Measurements from ENCODE around the gene SNX8.
A peak's percentile ranks its signal among the peaks of the same experiment; 100 is the strongest.

Gene SNX8

DNA sequence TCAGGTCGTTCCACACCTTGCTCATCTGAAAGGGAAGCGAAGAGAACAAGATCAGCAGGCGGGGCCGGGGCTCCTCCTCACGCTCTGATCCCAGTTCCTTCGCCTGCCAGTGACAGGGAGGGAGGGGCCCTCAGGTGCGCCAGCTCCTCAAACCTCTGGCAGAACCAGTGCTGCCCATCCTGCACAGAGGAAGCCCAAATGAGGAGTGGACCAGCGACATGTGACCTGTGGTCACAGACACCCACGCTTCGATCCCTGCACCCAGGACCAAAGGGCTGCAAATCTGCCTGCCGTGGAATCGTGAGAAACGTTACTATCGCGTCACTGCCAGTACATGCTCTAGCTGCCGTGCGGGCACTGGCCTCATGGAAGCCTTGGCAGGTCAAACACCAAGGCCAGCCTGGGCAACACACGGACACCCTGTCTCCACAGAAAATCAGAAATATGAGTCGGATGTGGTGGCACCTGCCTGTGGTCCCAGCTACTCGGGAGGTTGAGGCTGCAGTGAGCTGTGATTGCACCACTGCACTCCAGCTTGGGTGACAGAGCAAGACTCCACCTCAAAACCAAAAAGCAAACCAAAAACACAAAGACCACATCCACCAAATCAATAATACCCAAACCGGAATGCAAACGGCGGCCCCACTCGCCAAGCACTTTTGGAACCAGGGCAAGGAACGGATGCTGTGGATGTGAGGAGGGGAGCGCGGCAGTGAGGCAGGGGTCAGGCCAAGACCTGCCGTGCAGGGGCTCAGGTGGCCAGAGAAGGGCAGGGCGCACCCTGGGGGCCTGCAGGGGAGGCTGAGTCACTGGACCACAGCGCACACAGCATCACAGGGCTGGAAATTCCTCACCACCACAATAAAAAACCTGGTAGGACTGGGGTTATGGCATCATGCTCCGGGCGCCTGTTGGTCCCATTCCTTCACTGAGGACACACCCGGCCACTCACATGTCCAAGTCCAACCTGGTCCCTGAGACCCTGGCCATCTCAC lies 58.8 kb downstream of the SNX8 start:
- H3K4me1 Mint-ChIP-seq (ENCODE audit: low read depth), result peaks cover 3% of the 10 kb centered on the region
- no peak overlapping the region for H3K27ac Mint-ChIP-seq
- no peaks in the 10 kb centered on the region for H3K27me3 Mint-ChIP-seq (ENCODE audit: low read depth)
- H3K36me3 Mint-ChIP-seq (ENCODE audit: low read depth), result no peaks in the 10 kb centered on the region
- H3K9me3 Mint-ChIP-seq, result no peaks in the 10 kb centered on the region
- H3K4me3 Mint-ChIP-seq, result no peak overlapping the region

- no peaks in the 10 kb centered on the region for H3K27me3 Mint-ChIP-seq (ENCODE audit: low read depth)
- peaks cover 4% of the 10 kb centered on the region for H3K4me1 Mint-ChIP-seq (ENCODE audit: low read depth)
- H3K9me3 Mint-ChIP-seq, result no peaks in the 10 kb centered on the region
- no peak overlapping the region for H3K27ac Mint-ChIP-seq
- H3K36me3 Mint-ChIP-seq (ENCODE audit: low read depth), result no peaks in the 10 kb centered on the region
- H3K4me3 Mint-ChIP-seq, result no peak overlapping the region
These were observed 59.7 kb downstream of the SNX8 start for GRCh38 chr7:2254429-2255144.

DNA sequence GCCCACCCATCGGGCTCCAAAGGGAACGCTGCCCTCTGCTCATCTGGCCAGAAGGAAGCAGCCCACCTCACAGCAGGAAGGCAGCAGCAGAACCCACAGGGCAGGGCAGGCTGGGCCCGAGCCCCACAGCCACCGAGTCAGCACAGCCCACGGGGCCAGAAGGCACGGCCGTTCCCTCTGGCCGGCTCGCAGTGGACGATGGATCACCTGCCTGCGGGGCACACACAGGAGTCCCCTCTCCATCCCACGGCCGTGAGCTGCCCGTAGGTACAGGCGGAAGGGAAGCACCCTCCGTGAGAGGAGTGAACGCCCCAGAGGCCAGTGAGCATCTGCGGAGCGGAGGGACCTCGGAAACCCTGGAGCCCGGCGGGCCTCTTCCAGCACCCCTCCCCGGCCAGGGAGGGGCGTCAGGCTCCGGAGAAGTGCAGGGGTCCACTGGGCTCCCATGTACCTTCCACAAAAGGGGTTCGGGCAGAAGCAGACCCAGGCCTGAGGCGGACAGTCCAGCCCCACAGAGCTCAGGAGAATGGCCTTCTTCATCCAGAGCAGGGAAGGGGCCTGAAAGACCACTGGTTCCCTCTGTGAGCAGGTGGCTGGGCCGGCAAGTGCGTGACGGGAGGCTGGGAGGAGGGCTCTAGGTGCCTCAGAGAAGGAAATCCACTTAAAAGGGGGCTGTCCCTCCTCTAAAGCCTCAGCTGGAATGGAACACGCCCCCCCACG lies 60.6 kb downstream of the SNX8 start:
- Mint-ChIP-seq H3K4me1 (ENCODE audit: low read depth) (peaks cover 12% of the 10 kb centered on the region), H3K36me3 (ENCODE audit: low read depth) (peaks cover 4% of the 10 kb centered on the region), H3K4me3 (no peak overlapping the region), H3K27ac (no peak overlapping the region), H3K27me3 (ENCODE audit: low read depth) (no peaks in the 10 kb centered on the region), H3K9me3 (no peaks in the 10 kb centered on the region)

DNA sequence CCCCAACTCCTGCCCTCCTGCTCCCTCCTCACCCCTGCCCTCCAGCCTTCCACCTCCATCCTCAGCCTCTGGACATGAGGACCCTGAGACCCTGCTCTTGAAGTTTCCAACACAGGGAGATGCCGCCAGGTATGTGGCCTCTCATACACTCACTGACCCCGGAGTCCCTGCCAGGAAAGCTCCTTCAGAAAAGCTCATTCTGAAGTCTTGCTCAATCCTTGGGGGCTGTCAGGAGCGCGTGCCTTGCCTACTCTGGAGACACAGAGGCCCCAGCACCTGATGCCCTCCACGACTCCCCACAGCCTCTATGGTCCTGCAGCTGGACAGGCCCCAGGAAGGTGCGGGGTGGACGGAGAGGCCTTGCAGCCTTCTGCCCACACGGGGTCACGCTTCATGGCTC lies 61.2 kb downstream of the SNX8 start:
- H3K9me3 Mint-ChIP-seq, result no peaks in the 10 kb centered on the region
- H3K27ac Mint-ChIP-seq, result no peak overlapping the region
- no peak overlapping the region for H3K4me3 Mint-ChIP-seq
- peaks cover 16% of the 10 kb centered on the region for H3K4me1 Mint-ChIP-seq (ENCODE audit: low read depth)
- H3K27me3 Mint-ChIP-seq (ENCODE audit: low read depth), result no peaks in the 10 kb centered on the region
- peaks cover 4% of the 10 kb centered on the region for H3K36me3 Mint-ChIP-seq (ENCODE audit: low read depth)

- no peak overlapping the region for H3K4me3 Mint-ChIP-seq
- peaks cover 6% of the 10 kb centered on the region for H3K36me3 Mint-ChIP-seq (ENCODE audit: low read depth)
- H3K4me1 Mint-ChIP-seq (ENCODE audit: low read depth), result peaks cover 18% of the 10 kb centered on the region
- H3K27ac Mint-ChIP-seq, result no peak overlapping the region
- no peaks in the 10 kb centered on the region for H3K9me3 Mint-ChIP-seq
- no peaks in the 10 kb centered on the region for H3K27me3 Mint-ChIP-seq (ENCODE audit: low read depth)
These were observed 62.1 kb downstream of the SNX8 start for GRCh38 chr7:2251841-2252771.

- H3K4me1 Mint-ChIP-seq (ENCODE audit: low read depth), result peaks cover 18% of the 10 kb centered on the region
- no peak overlapping the region for H3K27ac Mint-ChIP-seq
- no peaks in the 10 kb centered on the region for H3K27me3 Mint-ChIP-seq (ENCODE audit: low read depth)
These were observed 62.9 kb downstream of the SNX8 start for GRCh38 chr7:2251381-2251780.

DNA sequence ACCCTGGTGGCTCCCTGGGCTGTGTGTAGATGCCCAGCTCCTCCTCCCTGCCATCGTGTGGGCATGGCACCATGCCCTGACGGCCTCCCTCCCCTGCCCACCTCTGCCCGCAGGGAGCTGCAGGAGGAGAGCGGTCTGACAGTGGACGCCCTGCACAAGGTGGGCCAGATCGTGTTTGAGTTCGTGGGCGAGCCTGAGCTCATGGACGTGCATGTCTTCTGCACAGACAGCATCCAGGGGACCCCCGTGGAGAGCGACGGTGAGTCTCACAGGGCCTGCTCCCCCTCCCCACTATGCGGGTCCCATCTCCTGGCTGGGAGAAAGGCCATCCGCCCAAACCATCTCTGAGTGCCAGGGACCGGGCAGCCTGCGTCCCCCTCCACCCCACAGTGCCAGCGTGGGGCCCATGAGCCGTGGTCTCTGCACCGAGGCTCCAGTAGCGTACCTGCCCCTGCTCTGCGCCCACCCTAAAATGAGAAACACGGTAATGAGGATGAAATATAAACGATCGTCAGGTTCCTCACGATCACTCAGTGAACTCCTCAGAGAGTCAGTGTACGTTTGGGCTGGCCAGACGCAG lies 64.4 kb downstream of the SNX8 start:
- peaks cover 19% of the 10 kb centered on the region for H3K4me1 Mint-ChIP-seq (ENCODE audit: low read depth)

More at GRCh38 chr7:2251381-2251780, 62.9 kb downstream of the SNX8 start:
- Mint-ChIP-seq H3K4me3 (no peak overlapping the region), H3K9me3 (no peaks in the 10 kb centered on the region), H3K36me3 (ENCODE audit: low read depth) (peaks cover 6% of the 10 kb centered on the region)

GRCh38 chr7:2248984-2249694 lies 65.1 kb downstream of the SNX8 start:
- Mint-ChIP-seq H3K4me1 (ENCODE audit: low read depth) (peaks cover 19% of the 10 kb centered on the region), H3K9me3 (no peaks in the 10 kb centered on the region), H3K4me3 (peak overlapping the region; percentile 70)

More for the DNA sequence above, 64.4 kb downstream of the SNX8 start:
- H3K4me3 Mint-ChIP-seq, result no peak overlapping the region
- H3K9me3 Mint-ChIP-seq, result no peaks in the 10 kb centered on the region
- H3K27me3 Mint-ChIP-seq (ENCODE audit: low read depth), result no peaks in the 10 kb centered on the region
- H3K36me3 Mint-ChIP-seq (ENCODE audit: low read depth), result peaks cover 6% of the 10 kb centered on the region
- no peak overlapping the region for H3K27ac Mint-ChIP-seq

GRCh38 chr7:2247141-2247995 lies 66.9 kb downstream of the SNX8 start:
- Mint-ChIP-seq H3K36me3 (ENCODE audit: low read depth) (peaks cover 6% of the 10 kb centered on the region), H3K4me1 (ENCODE audit: low read depth) (peaks cover 22% of the 10 kb centered on the region), H3K9me3 (no peaks in the 10 kb centered on the region), H3K27ac (no peak overlapping the region), H3K4me3 (no peak overlapping the region), H3K27me3 (ENCODE audit: low read depth) (no peaks in the 10 kb centered on the region)

More at GRCh38 chr7:2248984-2249694, 65.1 kb downstream of the SNX8 start:
- H3K27me3 Mint-ChIP-seq (ENCODE audit: low read depth), result no peaks in the 10 kb centered on the region
- H3K36me3 Mint-ChIP-seq (ENCODE audit: low read depth), result peaks cover 6% of the 10 kb centered on the region
- H3K27ac Mint-ChIP-seq, result peak overlapping the region; percentile 76

- H3K36me3 Mint-ChIP-seq (ENCODE audit: low read depth), result peaks cover 6% of the 10 kb centered on the region
- H3K4me3 Mint-ChIP-seq, result no peak overlapping the region
- peaks cover 22% of the 10 kb centered on the region for H3K4me1 Mint-ChIP-seq (ENCODE audit: low read depth)
- H3K9me3 Mint-ChIP-seq, result no peaks in the 10 kb centered on the region
- no peak overlapping the region for H3K27ac Mint-ChIP-seq
- H3K27me3 Mint-ChIP-seq (ENCODE audit: low read depth), result no peaks in the 10 kb centered on the region
These were observed 68.2 kb downstream of the SNX8 start for GRCh38 chr7:2245883-2246675.

- H3K9me3 Mint-ChIP-seq, result no peaks in the 10 kb centered on the region
- peaks cover 9% of the 10 kb centered on the region for H3K36me3 Mint-ChIP-seq (ENCODE audit: low read depth)
- H3K27me3 Mint-ChIP-seq (ENCODE audit: low read depth), result no peaks in the 10 kb centered on the region
- no peak overlapping the region for H3K27ac Mint-ChIP-seq
- peak overlapping the region; percentile 14 for H3K4me3 Mint-ChIP-seq
- peaks cover 20% of the 10 kb centered on the region for H3K4me1 Mint-ChIP-seq (ENCODE audit: low read depth)
These were observed 69.7 kb downstream of the SNX8 start for GRCh38 chr7:2244404-2244995.

Data from T-helper 1 cell treated with Interleukin-12 subunit alpha and Interleukin-12 subunit beta and Interleukin-4 antibody, amounts not matched to agents 30 μg/mL and 1 μg/mL, for 36 hours (primary cell).